ENCODE results near the gene RXFP3.

DNA sequence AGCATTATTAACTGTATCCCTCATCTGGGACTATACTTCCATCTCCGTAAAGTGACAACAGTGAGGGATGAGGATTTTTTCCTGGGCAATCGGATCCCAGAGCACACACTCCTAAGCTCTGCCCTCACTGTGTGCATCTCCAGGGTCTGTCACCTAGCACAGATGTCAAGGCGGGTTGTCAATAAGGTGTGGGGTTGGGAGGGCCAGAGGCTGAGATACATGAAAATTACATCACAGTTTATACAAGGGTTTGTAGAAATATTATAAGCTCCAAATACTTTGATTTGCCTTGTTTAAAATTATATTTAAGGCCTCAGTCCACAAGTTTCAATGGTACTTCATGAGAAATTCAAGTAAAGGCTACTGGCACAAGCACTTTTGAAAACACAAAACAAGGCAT, 48.9 kb upstream of the RXFP3 start:
- TF ChIP-seq, protein P1, sequence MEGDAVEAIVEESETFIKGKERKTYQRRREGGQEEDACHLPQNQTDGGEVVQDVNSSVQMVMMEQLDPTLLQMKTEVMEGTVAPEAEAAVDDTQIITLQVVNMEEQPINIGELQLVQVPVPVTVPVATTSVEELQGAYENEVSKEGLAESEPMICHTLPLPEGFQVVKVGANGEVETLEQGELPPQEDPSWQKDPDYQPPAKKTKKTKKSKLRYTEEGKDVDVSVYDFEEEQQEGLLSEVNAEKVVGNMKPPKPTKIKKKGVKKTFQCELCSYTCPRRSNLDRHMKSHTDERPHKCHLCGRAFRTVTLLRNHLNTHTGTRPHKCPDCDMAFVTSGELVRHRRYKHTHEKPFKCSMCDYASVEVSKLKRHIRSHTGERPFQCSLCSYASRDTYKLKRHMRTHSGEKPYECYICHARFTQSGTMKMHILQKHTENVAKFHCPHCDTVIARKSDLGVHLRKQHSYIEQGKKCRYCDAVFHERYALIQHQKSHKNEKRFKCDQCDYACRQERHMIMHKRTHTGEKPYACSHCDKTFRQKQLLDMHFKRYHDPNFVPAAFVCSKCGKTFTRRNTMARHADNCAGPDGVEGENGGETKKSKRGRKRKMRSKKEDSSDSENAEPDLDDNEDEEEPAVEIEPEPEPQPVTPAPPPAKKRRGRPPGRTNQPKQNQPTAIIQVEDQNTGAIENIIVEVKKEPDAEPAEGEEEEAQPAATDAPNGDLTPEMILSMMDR (conservative IDR thresholded peaks at IDR 0.05; ENCODE audit: low read depth, low read length) = no peak
- TF ChIP-seq EZH2 (IDR thresholded peaks at IDR 0.05; ENCODE audit: borderline replicate concordance, low read depth, low read length, poor library complexity, severe bottlenecking) = no peak

All from A673 (cell line).